ENCODE measurements around the gene SOWAHA.
"Not testable (repeated sequence)": the region's sequence is repeated elsewhere in the genome, so short reads cannot be mapped to it uniquely, and the experiment has no call there.

The SOWAHA gene

GRCh38 chr5:132848270-132848669 is 35.2 kb downstream of the SOWAHA start:
- no peak overlapping the region for H3K4me3 ChIP-seq (ENCODE audit: control insufficient read depth, low read depth, low read length)
- DNase-seq (ENCODE audit: low read depth), result no peak
- no peak for TF ChIP-seq CTCF (conservative IDR thresholded peaks at IDR 0.05; ENCODE audit: control insufficient read depth, insufficient read depth, low read depth, low read length)

GRCh38 chr5:132849347-132849746 is 36.2 kb downstream of the SOWAHA start:
- no peak overlapping the region for H3K4me3 ChIP-seq (ENCODE audit: control insufficient read depth, low read depth, low read length)
- no peak for DNase-seq (ENCODE audit: low read depth)
- no peak for TF ChIP-seq CTCF (conservative IDR thresholded peaks at IDR 0.05; ENCODE audit: control insufficient read depth, insufficient read depth, low read depth, low read length)

GRCh38 chr5:132850066-132850465 is 37.0 kb downstream of the SOWAHA start:
- H3K4me3 ChIP-seq (ENCODE audit: control insufficient read depth, low read depth, low read length), result no peak overlapping the region
- DNase-seq (ENCODE audit: low read depth), result peak; percentile 30
- no peak for TF ChIP-seq CTCF (conservative IDR thresholded peaks at IDR 0.05; ENCODE audit: control insufficient read depth, insufficient read depth, low read depth, low read length)

GRCh38 chr5:132853323-132853722 is 40.2 kb downstream of the SOWAHA start:
- no peak overlapping the region for H3K4me3 ChIP-seq (ENCODE audit: control insufficient read depth, low read depth, low read length)
- no peak for TF ChIP-seq CTCF (conservative IDR thresholded peaks at IDR 0.05; ENCODE audit: control insufficient read depth, insufficient read depth, low read depth, low read length)
- no peak for DNase-seq (ENCODE audit: low read depth)

GRCh38 chr5:132853790-132854189 is 40.7 kb downstream of the SOWAHA start:
- no peak for DNase-seq (ENCODE audit: low read depth)
- H3K4me3 ChIP-seq (ENCODE audit: control insufficient read depth, low read depth, low read length), result no peak overlapping the region
- no peak for TF ChIP-seq CTCF (conservative IDR thresholded peaks at IDR 0.05; ENCODE audit: control insufficient read depth, insufficient read depth, low read depth, low read length)

- DNase-seq (ENCODE audit: low read depth), result no peak
- no peak overlapping the region for H3K4me3 ChIP-seq (ENCODE audit: control insufficient read depth, low read depth, low read length)
- no peak for TF ChIP-seq CTCF (conservative IDR thresholded peaks at IDR 0.05; ENCODE audit: control insufficient read depth, insufficient read depth, low read depth, low read length)
Measured at GRCh38 chr5:132854301-132854700, 41.2 kb downstream of the SOWAHA start.

GRCh38 chr5:132854992-132855391 is 41.9 kb downstream of the SOWAHA start:
- not testable (repeated sequence) for DNase-seq (ENCODE audit: low read depth); H3K4me3 ChIP-seq (ENCODE audit: control insufficient read depth, low read depth, low read length)
